ENCODE results near the gene RBM15B. TPM values are rescaled to one million over a fixed set of nuclear protein-coding genes. Genes with fewer than 3 reads are reported as not detected.
A peak's percentile ranks its signal among the peaks of the same experiment; 100 is the strongest.
"Not testable (repeated sequence)": the region's sequence is repeated elsewhere in the genome, so short reads cannot be mapped to it uniquely, and the experiment has no call there.

RBM15B gene
- total RNA-seq, 1 experiment from 2014 or later, result 24.6 TPM

GRCh38 chr3:51386159-51386851 is 4.8 kb upstream of the RBM15B start:
- DNase-seq, result no peak
- H3K9me3 ChIP-seq, result no peaks in the 10 kb centered on the region
- H3K27me3 ChIP-seq, result no peaks in the 10 kb centered on the region
- peak overlapping the region; percentile 96 for H3K4me3 ChIP-seq
- H3K36me3 ChIP-seq, result peaks cover 33% of the 10 kb centered on the region

DNA sequence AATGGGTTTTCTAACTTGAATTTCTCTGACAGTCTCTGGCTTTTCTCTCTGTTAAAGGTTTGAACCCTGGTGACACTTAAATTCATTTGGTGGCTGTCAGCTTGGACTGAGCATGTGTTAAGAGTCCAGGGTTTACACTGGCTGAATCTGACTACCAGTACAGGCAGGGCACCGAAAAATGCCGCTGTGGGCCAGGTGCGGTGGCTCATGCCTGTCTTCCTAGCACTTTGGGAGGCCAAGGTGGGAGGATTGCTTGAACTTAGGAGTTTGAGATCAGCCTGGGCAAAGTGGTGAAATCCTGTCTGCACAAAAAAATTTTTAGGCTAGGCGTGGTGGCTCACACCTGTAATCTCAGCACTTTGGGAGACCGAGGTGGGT is 4.2 kb upstream of the RBM15B start:
- Histone ChIP-seq H3K36me3 (peaks cover 33% of the 10 kb centered on the region), H3K4me3 (no peak overlapping the region; the same call in 1 of the 2 replicates)
- no peak for DNase-seq

GRCh38 chr3:51387281-51387680 is 3.8 kb upstream of the RBM15B start:
- DNase-seq, H3K4me3 ChIP-seq, H3K27me3 ChIP-seq, H3K9me3 ChIP-seq: not testable (repeated sequence)
- H3K36me3 ChIP-seq, result peaks cover 33% of the 10 kb centered on the region

More for the DNA sequence above, 4.2 kb upstream of the RBM15B start:
- Histone ChIP-seq H3K9me3 (no peaks in the 10 kb centered on the region), H3K27me3 (no peaks in the 10 kb centered on the region)

GRCh38 chr3:51388286-51389029 is 2.6 kb upstream of the RBM15B start:
- peaks cover 44% of the 10 kb centered on the region for H3K36me3 ChIP-seq

DNA sequence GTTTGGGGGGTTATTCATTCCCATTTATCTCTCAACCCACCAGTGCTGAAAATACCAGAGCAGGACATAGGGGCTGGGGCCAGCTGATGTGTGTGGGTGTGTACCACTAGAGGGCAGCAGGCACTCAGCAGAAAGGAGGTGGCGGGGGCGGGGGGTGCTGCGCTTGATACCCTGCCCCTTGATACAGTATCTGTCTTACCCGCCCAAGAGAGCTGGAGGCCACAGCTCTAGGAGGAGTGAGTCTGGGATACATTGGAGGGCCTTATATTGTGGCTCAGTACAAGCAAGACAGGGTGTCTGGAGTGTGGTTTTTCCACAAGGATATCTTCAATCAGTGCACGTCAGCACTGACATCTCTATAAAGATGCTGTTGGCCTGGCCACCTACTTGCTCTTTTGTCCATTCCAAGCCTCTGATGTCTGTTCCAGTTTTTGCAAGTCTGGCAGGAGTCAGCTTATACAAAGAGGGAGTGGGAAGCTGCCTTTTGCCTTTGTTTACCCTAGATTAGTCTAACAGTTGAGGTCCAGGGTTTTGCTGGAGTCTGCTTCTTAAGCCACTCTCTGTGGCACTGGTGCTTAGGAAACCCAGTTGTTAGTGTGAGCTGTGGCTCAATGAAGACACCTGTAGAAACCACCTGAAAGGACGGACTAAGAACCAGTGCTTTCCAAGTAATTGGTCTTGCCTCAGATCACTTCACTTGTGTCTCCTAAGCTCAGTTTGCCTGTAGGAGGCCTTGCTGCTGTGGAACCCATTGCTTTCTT is 1.5 kb upstream of the RBM15B start:
- peaks cover 56% of the 10 kb centered on the region for H3K36me3 ChIP-seq
- H3K9me3 ChIP-seq, result no peaks in the 10 kb centered on the region
- H3K27me3 ChIP-seq, result no peaks in the 10 kb centered on the region
- DNase-seq, result peak; percentile 35
- H3K4me3 ChIP-seq, result no peak overlapping the region

More at GRCh38 chr3:51388286-51389029, 2.6 kb upstream of the RBM15B start:
- DNase-seq, result no peak
- Histone ChIP-seq H3K4me3 (no peak overlapping the region), H3K27me3 (no peaks in the 10 kb centered on the region), H3K9me3 (no peaks in the 10 kb centered on the region)

DNA sequence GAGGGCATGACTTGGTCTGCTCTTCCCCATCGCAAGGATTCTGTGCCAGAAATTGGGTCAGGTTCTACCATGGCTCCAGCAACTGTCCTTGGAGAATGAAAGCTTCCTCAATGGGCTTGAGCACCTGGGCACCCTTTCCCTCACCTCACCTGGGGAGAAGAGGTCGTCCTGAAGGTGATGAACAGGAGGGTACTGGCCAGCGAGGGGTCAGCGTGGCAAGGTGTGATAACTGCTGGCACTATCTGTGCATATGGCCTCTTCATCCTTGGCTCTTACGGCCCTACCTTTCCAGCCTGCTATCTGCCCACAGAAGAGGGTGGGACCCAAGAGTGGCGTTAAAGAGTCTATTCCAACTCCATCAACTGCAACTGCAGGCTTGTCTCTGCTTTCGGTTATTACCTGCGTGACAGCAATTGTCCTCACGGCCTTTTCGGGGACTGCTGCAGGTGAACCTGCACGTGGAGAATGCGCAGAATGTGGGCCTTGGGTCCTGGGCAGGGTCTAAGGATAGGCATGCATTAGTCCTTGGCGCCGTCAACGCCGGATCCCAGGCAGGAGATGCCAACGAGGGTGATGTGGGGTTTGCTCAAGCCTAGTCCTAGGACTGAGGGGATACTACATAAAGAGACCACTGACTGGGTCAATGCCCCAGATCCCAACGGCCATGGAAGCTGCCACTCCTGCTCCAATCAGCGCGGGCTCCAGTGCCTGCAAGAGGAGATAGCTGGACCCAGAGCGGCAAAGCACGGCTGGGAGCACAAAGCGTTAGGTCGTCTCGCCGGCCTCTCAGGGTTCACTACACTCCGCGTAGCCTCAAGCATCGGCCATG is 625 bp upstream of the RBM15B start:
- Histone ChIP-seq H3K4me3 (peak overlapping the region; percentile 58), H3K36me3 (peaks cover 62% of the 10 kb centered on the region), H3K9me3 (no peaks in the 10 kb centered on the region), H3K27me3 (no peaks in the 10 kb centered on the region)
- DNase-seq, result no peak

DNA sequence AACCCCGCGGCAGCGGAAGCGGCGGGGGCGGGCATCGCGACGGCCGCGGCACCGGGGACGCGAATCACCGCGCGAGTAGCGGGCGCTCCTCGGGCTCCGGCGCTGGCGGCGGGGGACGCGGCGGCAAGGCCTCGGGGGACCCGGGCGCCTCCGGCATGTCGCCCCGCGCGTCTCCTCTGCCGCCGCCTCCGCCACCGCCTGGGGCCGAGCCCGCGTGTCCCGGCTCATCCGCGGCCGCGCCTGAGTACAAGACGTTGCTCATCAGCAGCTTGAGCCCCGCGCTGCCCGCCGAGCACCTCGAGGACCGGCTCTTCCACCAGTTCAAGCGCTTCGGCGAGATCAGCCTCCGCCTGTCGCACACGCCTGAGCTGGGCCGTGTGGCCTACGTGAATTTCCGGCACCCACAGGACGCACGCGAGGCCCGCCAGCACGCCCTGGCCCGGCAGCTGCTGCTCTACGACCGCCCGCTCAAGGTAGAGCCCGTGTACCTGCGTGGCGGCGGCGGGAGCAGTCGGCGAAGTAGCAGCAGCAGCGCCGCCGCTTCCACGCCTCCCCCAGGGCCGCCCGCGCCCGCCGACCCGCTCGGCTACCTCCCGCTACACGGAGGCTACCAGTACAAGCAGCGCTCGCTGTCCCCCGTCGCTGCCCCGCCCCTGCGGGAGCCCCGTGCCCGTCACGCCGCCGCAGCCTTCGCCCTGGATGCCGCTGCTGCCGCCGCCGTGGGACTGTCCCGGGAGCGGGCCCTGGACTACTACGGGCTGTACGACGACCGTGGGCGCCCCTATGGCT is 675 bp downstream of the RBM15B start:
- Histone ChIP-seq H3K36me3 (peaks cover 56% of the 10 kb centered on the region), H3K27me3 (no peaks in the 10 kb centered on the region), H3K4me3 (peak overlapping the region; percentile 58), H3K9me3 (no peaks in the 10 kb centered on the region)
- peak; percentile 23 for DNase-seq

GRCh38 chr3:51392355-51393133 is 1.5 kb downstream of the RBM15B start:
- Histone ChIP-seq H3K27me3 (no peaks in the 10 kb centered on the region), H3K36me3 (peaks cover 50% of the 10 kb centered on the region), H3K4me3 (peak overlapping the region; percentile 58), H3K9me3 (no peaks in the 10 kb centered on the region)
- DNase-seq, result no peak

GRCh38 chr3:51393134-51393495 is 2.0 kb downstream of the RBM15B start:
- peaks cover 48% of the 10 kb centered on the region for H3K36me3 ChIP-seq
- H3K9me3 ChIP-seq, result no peaks in the 10 kb centered on the region
- H3K27me3 ChIP-seq, result no peaks in the 10 kb centered on the region
- no peak for DNase-seq
- H3K4me3 ChIP-seq, result no peak overlapping the region

- DNase-seq, result no peak
- H3K36me3 ChIP-seq, result peaks cover 44% of the 10 kb centered on the region
- no peaks in the 10 kb centered on the region for H3K9me3 ChIP-seq
- no peaks in the 10 kb centered on the region for H3K27me3 ChIP-seq
- H3K4me3 ChIP-seq, result no peak overlapping the region
Observed at GRCh38 chr3:51393564-51393963, 2.5 kb downstream of the RBM15B start.

GRCh38 chr3:51394541-51394940 is 3.5 kb downstream of the RBM15B start:
- Histone ChIP-seq H3K36me3 (peaks cover 35% of the 10 kb centered on the region), H3K9me3 (no peaks in the 10 kb centered on the region), H3K27me3 (no peaks in the 10 kb centered on the region), H3K4me3 (no peak overlapping the region)
- DNase-seq, result no peak

GRCh38 chr3:51395493-51396213 is 4.6 kb downstream of the RBM15B start:
- H3K36me3 ChIP-seq, result peaks cover 33% of the 10 kb centered on the region
- no peak for DNase-seq
- no peaks in the 10 kb centered on the region for H3K27me3 ChIP-seq

DNA sequence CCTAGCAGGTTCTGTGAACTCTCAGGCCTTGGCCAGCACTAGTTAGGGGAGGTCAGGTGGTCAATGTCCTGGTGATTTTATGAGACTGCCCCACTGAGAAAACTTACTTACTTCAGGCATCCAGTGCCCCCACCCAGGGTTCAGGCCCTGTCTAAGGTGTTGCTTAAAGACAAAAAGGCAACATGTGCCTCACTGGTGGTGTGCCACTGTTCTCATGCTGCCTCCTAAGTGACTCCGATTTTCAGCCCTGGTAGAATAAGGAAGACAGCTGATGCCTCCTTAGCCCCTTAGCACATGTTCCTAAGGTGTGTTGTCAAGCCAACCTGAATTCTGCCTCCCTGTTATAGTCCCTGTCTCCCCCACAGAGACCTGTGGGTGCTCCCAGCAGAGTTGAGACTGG is 5.3 kb downstream of the RBM15B start:
- Histone ChIP-seq H3K27me3 (no peaks in the 10 kb centered on the region), H3K36me3 (peaks cover 33% of the 10 kb centered on the region), H3K4me3 (no peak overlapping the region), H3K9me3 (no peaks in the 10 kb centered on the region)
- DNase-seq, result no peak

More at GRCh38 chr3:51395493-51396213, 4.6 kb downstream of the RBM15B start:
- Histone ChIP-seq H3K9me3 (no peaks in the 10 kb centered on the region), H3K4me3 (no peak overlapping the region)

- Histone ChIP-seq H3K27me3 (no peaks in the 10 kb centered on the region), H3K9me3 (no peaks in the 10 kb centered on the region), H3K36me3 (peaks cover 32% of the 10 kb centered on the region), H3K4me3 (no peak overlapping the region)
- DNase-seq, result no peak
Observed at GRCh38 chr3:51397392-51397791, 6.3 kb downstream of the RBM15B start.
